KMS-11 (cell line): ENCODE measurements around the gene PAPPA.

Source experiments
- H2AFZ ChIP-seq: fragments of 200-600 bp; sonication (generic); 2 replicates; pipeline ENCODE4 v1.6.1; 2016; ENCODE audit warnings: antibody characterized with exemption, mixed run types, low read depth
- H3K27ac ChIP-seq: fragments of 200-600 bp; sonication (generic); 2 replicates; pipeline ENCODE4 v1.6.1; 2016; ENCODE audit warnings: mild to moderate bottlenecking, mixed run types
- H3K27me3 ChIP-seq: fragments of 200-600 bp; sonication (generic); 2 replicates; pipeline ENCODE4 v1.6.1; 2017; ENCODE audit warnings: mild to moderate bottlenecking, low read depth, mixed run types, moderate library complexity; ENCODE audit not compliant: insufficient read depth
- H3K36me3 ChIP-seq: fragments of 200-600 bp; sonication (generic); 2 replicates; pipeline ENCODE4 v1.6.1; 2017; ENCODE audit warnings: mild to moderate bottlenecking, mixed run types; ENCODE audit not compliant: insufficient read depth
- H3K4me1 ChIP-seq: fragments of 200-600 bp; sonication (generic); 2 replicates; pipeline ENCODE4 v1.6.1; 2016; ENCODE audit warnings: mild to moderate bottlenecking, low read depth, mixed run types; ENCODE audit not compliant: poor library complexity, severe bottlenecking
- H3K4me2 ChIP-seq: fragments of 200-600 bp; sonication (generic); 2 replicates; pipeline ENCODE4 v1.7.0; 2016; ENCODE audit warnings: mild to moderate bottlenecking, mixed run types
- H3K4me3 ChIP-seq: fragments of 200-600 bp; sonication (generic); IDR thresholded peaks from 2 replicates; pipeline ENCODE4 v1.6.1; 2017; ENCODE audit warnings: low read depth, low read length, mixed read lengths; ENCODE audit not compliant: insufficient read depth
- H3K79me2 ChIP-seq: fragments of 200-600 bp; sonication (generic); 2 replicates; pipeline ENCODE4 v1.6.1; 2016; ENCODE audit warnings: low read depth, mixed run types; ENCODE audit not compliant: insufficient read depth
- H3K9ac ChIP-seq: fragments of 200-600 bp; sonication (generic); 2 replicates; pipeline ENCODE4 v1.6.1; 2016; ENCODE audit warnings: mild to moderate bottlenecking, mixed run types
- H4K20me1 ChIP-seq: fragments of 200-600 bp; sonication (generic); 2 replicates; pipeline ENCODE4 v1.6.1; 2016; ENCODE audit warnings: mild to moderate bottlenecking, mixed run types; ENCODE audit not compliant: insufficient read depth
- TF ChIP-seq, protein P1 (sequence below): fragments of 200-600 bp; sonication (generic); conservative IDR thresholded peaks from 2 replicates; pipeline ENCODE4 v1.6.1; 2017; ENCODE audit warnings: low read depth, mild to moderate bottlenecking, antibody characterized with exemption, low read length, moderate library complexity, mixed read lengths

PAPPA gene

DNA sequence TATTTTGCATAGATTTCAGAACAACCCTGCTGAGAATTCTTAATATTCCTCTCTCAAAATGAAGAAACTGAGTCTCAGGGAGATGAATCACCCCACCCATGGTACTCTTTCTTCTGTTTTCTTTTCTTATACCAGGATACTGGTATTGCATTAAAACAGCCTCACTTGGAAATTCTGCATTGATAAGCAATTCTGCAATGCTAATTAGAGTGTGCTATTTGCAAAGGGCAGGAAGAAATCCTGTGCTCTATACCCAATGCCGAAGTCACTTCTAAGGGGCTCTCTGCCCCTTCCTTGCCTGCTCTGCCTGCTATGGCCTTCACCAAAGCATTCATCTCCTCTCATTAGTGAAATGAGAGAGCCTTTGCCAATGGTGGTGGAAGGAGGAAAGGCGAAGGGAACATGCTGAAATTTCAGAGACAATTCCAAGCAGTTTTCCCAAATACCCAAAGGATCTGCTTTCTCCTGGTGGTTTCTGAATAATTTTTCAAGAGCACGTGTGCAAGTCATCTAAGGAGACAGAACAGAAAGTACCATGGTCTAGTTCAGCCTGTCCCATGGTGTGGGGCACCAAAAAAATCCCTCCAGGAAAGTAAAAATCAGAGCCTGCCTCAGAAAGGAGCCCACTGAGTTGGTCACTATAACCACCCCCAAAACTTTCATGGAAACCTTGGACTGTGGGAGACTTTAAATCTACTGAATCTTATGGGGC lies 156.5 kb downstream of the PAPPA start:
- H3K27me3 ChIP-seq: no peaks in the 10 kb centered on the region
- H3K79me2 ChIP-seq: no peaks in the 10 kb centered on the region
- H3K4me1 ChIP-seq: no peaks in the 10 kb centered on the region
- TF ChIP-seq, protein P1, sequence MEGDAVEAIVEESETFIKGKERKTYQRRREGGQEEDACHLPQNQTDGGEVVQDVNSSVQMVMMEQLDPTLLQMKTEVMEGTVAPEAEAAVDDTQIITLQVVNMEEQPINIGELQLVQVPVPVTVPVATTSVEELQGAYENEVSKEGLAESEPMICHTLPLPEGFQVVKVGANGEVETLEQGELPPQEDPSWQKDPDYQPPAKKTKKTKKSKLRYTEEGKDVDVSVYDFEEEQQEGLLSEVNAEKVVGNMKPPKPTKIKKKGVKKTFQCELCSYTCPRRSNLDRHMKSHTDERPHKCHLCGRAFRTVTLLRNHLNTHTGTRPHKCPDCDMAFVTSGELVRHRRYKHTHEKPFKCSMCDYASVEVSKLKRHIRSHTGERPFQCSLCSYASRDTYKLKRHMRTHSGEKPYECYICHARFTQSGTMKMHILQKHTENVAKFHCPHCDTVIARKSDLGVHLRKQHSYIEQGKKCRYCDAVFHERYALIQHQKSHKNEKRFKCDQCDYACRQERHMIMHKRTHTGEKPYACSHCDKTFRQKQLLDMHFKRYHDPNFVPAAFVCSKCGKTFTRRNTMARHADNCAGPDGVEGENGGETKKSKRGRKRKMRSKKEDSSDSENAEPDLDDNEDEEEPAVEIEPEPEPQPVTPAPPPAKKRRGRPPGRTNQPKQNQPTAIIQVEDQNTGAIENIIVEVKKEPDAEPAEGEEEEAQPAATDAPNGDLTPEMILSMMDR: no peak
- no peaks in the 10 kb centered on the region for H4K20me1 ChIP-seq
- H2AFZ ChIP-seq: no peak overlapping the region
- H3K4me3 ChIP-seq: no peak overlapping the region
- H3K4me2 ChIP-seq: no peak overlapping the region
- no peak overlapping the region for H3K9ac ChIP-seq
- H3K27ac ChIP-seq: no peak overlapping the region
- no peaks in the 10 kb centered on the region for H3K36me3 ChIP-seq

DNA sequence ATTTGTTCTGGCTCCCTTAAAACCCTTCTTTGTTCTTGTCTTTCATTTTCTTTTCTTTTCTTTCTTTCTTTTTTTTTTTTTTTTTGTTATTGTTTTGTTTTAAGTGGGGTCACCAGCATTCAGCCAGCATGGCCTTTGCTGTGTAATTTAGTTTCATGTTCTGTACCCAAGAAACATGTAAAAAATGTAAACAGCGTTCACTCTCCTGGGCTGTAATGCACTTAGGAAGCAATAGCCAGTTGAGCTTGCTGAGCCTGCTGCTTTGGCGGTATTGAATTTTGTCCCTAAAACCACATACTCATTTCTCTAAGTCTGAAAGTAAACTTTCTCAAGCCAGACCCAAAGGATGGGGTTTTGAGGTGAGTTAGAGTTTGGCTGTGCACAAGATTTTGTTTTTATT lies 158.6 kb downstream of the PAPPA start:
- Histone ChIP-seq H3K79me2 (no peaks in the 10 kb centered on the region), H3K4me3 (no peak overlapping the region), H3K27ac (no peak overlapping the region), H3K9ac (no peak overlapping the region), H3K27me3 (no peaks in the 10 kb centered on the region), H4K20me1 (no peaks in the 10 kb centered on the region), H3K4me2 (no peak overlapping the region), H3K4me1 (no peaks in the 10 kb centered on the region), H2AFZ (no peak overlapping the region), H3K36me3 (no peaks in the 10 kb centered on the region)
- TF ChIP-seq, protein P1: no peak

- no peak overlapping the region for H2AFZ ChIP-seq
- H3K27ac ChIP-seq: no peak overlapping the region
- H3K4me3 ChIP-seq: no peak overlapping the region
- no peaks in the 10 kb centered on the region for H3K4me1 ChIP-seq
- no peak overlapping the region for H3K9ac ChIP-seq
- H3K4me2 ChIP-seq: no peak overlapping the region
- H3K27me3 ChIP-seq: no peaks in the 10 kb centered on the region
- no peaks in the 10 kb centered on the region for H4K20me1 ChIP-seq
- H3K79me2 ChIP-seq: no peaks in the 10 kb centered on the region
- no peaks in the 10 kb centered on the region for H3K36me3 ChIP-seq
- TF ChIP-seq, protein P1: no peak
Measured at GRCh38 chr9:116313638-116314037, 160.0 kb downstream of the PAPPA start.

- H4K20me1 ChIP-seq: no peaks in the 10 kb centered on the region
- no peak overlapping the region for H3K4me2 ChIP-seq
- H3K36me3 ChIP-seq: no peaks in the 10 kb centered on the region
- H3K79me2 ChIP-seq: no peaks in the 10 kb centered on the region
- TF ChIP-seq, protein P1: no peak
- H3K9ac ChIP-seq: no peak overlapping the region
- no peak overlapping the region for H2AFZ ChIP-seq
- no peak overlapping the region for H3K27ac ChIP-seq
- H3K4me1 ChIP-seq: no peaks in the 10 kb centered on the region
- no peaks in the 10 kb centered on the region for H3K27me3 ChIP-seq
- H3K4me3 ChIP-seq: no peak overlapping the region
Measured at GRCh38 chr9:116316246-116316645, 162.7 kb downstream of the PAPPA start.
